GM18507 (cell line): ENCODE results near the gene SKOR1.

ENCODE experiments used
- DNase-seq: peaks from one replicate; pipeline ENCODE4 v3.0.0; 2011; ENCODE audit warnings: low read depth; ENCODE audit not compliant: insufficient read length; ENCODE audit errors: extremely low spot score
- FAIRE-seq: peaks from 2 replicates; lab custom pipeline; 2011; peaks lifted over from hg19 to GRCh38; lab: Jason Lieb, UNC

SKOR1 gene

DNA sequence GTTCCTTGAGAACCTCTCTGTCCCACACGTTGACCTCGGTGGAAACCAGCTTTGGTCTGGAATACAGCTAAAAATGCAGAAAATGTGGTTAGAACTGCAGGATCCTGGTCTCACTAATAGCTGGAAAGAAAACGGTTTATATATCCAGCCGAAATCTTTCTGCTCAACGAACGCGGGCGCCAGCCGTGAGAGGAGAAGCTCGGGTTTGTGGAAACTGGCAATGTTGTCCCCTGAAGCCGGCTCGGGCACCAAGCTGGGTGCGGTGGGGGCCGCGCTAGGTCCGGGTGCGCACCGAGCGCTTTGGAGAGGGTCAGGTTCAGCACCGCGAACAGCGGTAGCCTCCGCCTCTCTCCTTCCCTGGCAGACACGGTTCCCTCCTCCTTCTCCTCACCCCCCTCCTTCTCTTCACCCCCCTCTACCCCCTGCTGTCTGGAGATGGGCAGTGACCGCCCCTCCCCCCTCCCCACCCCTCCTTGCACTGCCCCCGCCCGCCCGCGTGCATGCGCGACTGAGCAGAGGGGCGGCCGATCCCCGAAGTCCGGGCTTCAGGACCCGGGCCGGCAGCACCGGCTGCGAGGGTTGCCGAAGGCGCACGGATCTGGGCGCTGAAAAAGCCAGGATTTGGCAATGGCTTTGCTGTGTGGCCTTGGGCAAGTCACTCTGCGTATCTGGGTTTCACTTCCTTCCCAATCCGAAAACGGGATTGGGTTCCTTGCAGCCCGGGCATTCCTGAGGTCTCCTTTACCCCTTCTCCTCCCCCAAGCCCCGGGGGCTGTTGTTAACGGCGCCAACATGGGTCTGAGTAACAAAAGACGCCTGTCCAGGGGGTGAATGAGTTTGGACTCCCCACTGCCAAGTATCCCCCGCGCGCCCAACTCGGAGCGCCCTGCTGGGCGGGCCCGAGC lies at the start of gene SKOR1:
Gene SKOR1, plus strand, starts transcription at position 534 of the 905 bp plus-strand sequence. Its CDS starts 94 bp downstream, at position 628.
- no peak for DNase-seq
- no peak for FAIRE-seq

DNA sequence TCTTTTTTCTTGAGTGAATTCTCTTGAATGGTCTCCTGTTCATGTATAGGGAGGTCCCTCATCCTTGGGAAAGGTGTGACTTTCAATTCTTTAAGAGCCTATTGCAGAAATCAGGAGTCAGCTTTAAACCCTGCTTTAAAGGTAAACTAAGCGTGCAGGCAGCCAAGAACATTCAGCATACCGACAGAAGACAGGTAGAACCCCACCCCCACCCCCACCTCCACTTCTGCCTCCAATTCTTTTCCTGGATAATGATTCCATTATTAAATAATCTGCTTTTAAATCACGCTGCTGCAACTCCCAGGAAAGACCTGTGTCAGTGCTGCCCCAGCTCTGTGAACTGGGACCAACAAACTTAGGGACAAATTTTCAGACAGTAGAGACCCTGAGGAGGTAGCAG lies 49.3 kb upstream of the SKOR1 start:
- FAIRE-seq (no peak), DNase-seq (no peak)

GRCh38 chr15:67776600-67776999 lies 48.7 kb upstream of the SKOR1 start:
- DNase-seq = no peak
- FAIRE-seq = no peak

- DNase-seq (no peak), FAIRE-seq (no peak)
These were observed 48.2 kb upstream of the SKOR1 start for GRCh38 chr15:67777071-67777470.

DNA sequence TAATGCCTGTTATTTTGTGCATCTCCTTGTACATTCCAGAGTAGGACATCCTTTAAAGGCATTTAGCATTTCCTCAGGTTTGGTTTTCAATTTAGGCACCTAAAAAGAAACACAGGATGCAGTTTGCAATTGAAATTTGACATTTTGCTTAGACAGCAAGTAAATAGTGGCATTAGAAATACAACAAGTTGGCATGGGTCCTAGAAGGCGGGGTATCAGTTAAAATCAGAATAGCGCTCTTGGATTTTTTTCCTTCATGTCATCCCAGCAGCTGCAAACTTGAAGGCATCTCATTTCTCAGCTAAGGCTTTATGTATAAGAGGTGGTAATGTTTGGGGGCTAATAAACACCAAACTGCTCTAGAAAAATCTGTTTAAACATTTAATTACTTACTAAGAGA lies 47.5 kb upstream of the SKOR1 start:
- DNase-seq (no peak), FAIRE-seq (no peak)

DNA sequence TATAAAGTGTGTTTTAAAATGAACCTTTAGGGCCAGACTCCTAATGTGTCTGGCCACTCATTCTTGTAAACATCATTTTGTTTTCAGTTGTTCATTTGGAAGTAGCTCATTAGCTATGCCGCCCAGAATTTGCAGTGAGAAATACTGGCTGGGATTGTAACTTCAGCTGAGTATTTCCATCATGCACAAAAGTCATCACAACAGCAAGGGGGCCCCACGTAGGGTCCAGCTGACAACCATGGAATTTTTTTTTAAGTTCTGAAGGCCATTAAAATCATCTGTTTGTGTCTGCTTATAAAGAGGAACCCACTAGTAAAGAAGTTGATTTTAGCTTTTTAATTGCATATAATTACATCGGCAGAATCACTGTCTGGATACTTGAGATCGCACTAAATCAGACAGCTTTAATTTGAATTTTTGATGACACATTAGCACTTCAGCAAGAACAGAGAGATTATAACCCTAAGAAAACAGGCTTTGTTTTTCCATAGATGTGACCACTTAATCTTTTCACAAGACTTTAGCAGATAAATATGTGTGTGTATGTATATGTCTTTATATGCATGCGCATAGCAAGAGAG lies 46.3 kb upstream of the SKOR1 start:
- no peak for DNase-seq
- no peak for FAIRE-seq

- DNase-seq (no peak), FAIRE-seq (no peak)
These were observed 45.7 kb upstream of the SKOR1 start for GRCh38 chr15:67779549-67780111.

GRCh38 chr15:67781061-67781460 lies 44.2 kb upstream of the SKOR1 start:
- no peak for DNase-seq
- no peak for FAIRE-seq

GRCh38 chr15:67781907-67782690 lies 43.2 kb upstream of the SKOR1 start:
- FAIRE-seq = no peak
- DNase-seq = no peak

GRCh38 chr15:67782691-67782991 lies 42.7 kb upstream of the SKOR1 start:
- no peak for DNase-seq
- FAIRE-seq = no peak

- FAIRE-seq (peak; percentile 94), DNase-seq (peak; percentile 36)
These were observed 42.0 kb upstream of the SKOR1 start for GRCh38 chr15:67783303-67783702.

- DNase-seq = peak; percentile 50
- peak; percentile 99 for FAIRE-seq
These were observed 41.1 kb upstream of the SKOR1 start for GRCh38 chr15:67784090-67784781.

DNA sequence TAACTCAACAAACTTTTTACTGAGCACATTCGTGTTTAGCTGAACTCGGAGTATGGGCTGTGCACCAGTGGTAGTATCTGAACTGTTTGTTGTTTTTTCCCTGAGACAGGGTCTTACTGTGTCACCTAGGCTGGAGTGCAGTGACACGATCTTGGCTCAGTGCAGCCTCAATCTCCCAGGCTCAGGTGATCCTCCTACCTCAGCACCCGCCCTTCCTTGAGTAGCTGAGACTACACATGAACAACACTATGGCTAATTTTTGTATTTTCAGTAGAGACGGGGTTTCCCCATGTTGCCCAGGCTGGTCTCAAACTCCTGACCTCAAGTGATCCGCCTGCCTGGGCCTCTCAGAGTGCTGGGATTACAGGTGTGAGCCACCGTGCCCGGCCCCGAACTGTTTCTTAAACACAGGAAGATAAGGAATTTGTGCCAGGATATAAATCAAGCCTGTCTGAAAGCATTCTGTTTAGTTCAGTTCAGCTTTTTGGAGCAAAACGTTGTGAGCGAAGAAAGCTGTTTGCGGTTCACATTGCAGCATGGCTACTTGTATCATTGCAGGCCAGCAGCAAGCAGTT lies 40.4 kb upstream of the SKOR1 start:
- DNase-seq = no peak
- no peak for FAIRE-seq

DNA sequence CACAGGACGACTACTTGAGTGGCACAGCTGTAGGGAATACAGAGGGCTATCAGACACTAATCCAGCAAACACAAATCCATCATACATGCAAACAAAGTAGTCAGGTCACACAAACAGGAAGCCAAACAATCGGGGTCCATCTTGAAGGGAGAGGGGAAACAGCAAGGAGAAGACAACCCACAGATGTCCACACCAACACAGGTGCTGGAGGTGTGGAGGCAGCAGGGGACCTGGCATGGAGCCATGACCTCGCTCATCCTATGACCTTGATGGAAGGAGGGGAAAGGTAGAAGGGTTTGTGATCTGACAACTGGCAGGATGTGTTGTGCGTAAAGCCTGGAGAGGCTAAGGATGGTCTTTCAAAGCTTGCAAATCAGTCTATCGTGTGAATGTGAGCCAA lies 39.9 kb upstream of the SKOR1 start:
- DNase-seq = no peak
- peak; percentile 26 for FAIRE-seq

DNA sequence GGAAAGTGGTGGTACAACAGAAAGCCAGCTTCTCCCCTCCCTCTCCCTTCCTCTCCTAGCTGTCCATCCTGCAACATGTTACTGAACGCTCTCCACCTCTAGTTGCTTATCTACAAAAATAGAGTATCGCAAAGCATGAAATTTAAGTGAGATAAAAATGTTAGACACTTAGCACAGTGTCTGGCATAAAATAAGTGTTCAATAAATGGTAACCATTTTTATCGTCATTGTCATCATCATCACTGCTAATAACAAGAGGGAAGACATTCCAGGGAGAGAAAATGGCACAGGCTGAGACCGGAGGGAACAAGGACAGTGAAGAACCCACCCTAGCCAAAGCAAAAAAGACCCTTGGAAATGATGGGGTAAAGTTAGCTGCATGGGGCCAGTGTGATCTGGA lies 38.7 kb upstream of the SKOR1 start:
- no peak for FAIRE-seq
- no peak for DNase-seq

DNA sequence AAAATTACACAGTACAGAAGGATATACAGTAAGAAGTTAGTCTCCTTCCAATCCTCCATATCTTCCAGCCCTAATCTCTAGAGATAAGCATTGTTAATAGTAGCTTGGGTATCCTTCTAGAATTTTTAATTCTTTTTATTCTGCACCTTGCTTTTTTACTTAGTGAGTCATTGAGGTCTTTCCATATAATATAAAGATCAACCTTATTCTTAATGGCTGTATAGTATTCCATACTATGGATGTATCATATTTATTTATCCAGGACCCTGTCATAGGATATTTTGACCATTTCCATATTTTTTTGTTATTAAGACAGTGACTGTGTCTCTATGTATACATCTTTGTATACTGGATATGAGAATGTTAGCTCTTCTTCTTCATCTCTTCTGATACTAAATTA lies 36.3 kb upstream of the SKOR1 start:
- FAIRE-seq (no peak), DNase-seq (no peak)

GRCh38 chr15:67790610-67791319 lies 34.5 kb upstream of the SKOR1 start:
- DNase-seq = no peak
- no peak for FAIRE-seq

DNA sequence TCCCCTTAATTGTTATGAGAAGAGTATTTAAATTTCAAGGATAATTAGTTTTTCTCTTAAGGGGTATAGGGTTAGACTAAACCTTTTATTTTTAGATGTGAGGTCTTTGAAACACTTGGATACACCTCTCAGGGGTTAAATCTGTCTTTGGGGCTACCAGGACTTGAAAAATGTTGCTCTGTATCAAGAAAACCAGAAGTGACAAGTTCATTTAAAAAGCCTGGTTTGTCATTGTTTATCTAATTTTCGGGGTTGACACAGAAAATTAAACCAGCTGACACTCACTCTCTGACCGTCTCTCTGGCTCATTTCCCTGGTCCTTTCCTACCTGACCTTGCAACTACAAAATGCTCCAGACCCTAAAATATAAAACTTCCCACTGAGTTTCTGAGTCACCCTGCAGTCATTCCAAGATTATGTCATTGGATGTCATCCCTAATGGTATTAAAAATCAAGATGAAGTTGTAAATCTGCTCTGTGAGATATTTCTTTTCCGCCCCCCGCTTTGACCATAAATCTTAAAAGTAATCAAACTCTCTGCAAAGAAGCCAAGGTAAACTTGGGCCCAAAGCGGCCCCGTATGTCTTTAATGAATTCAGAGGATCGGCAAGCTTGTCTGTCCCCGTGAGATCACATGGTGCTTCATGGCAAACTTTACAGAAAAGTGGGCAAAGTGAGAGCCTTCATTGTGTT lies 32.9 kb upstream of the SKOR1 start:
- no peak for FAIRE-seq

More for the DNA sequence above, 32.9 kb upstream of the SKOR1 start:
- no peak for DNase-seq
